HUES6 (cell line): ENCODE measurements around the gene PEBP1.

Experiments
- H3K27ac ChIP-seq: 2 replicates; pipeline ENCODE4 v1.7.0; 2013; ENCODE audit warnings: low read depth, mild to moderate bottlenecking, low read length, inconsistent platforms
- H3K27me3 ChIP-seq: 2 replicates; pipeline ENCODE4 v1.6.1; 2013; ENCODE audit warnings: low read length; ENCODE audit not compliant: control insufficient read depth, insufficient read depth
- H3K36me3 ChIP-seq: 2 replicates; pipeline ENCODE4 v1.6.1; 2013; ENCODE audit warnings: low read length; ENCODE audit not compliant: control insufficient read depth, insufficient read depth
- H3K4me1 ChIP-seq: 2 replicates; pipeline ENCODE4 v1.6.1; 2013; ENCODE audit warnings: low read length; ENCODE audit not compliant: control insufficient read depth, insufficient read depth
- H3K4me3 ChIP-seq: 2 replicates; pipeline ENCODE4 v1.5.1; 2013; ENCODE audit warnings: low read depth, low read length
- H3K9ac ChIP-seq: one replicate; pipeline ENCODE4 v1.6.1; 2013; ENCODE audit warnings: mild to moderate bottlenecking, low read length
- H3K9me3 ChIP-seq: 2 replicates; pipeline ENCODE4 v1.6.1; 2013; ENCODE audit warnings: low read depth, low read length; ENCODE audit not compliant: control insufficient read depth, insufficient read depth

PEBP1 gene

DNA sequence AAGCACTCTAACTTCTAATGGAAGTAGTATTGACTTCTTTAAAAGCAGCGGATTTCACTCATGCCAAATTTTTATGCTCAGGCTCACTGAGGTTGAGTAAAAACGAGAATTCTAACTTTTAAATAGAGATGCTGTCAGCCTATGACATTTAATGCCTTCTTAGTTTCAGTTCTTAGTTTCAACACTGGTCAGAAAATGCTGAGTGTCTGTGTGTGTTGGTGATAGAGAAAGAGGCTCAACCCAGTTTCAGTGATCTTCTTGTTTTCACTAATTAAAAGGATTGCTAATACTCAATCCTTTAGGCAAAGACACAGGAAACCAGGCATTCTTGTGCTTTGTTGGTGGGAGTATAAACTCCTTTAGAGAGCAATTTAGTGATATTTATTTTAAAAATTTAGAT, 31.0 kb downstream of the PEBP1 start:
- no peak overlapping the region for H3K4me3 ChIP-seq
- no peaks in the 10 kb centered on the region for H3K9me3 ChIP-seq
- H3K27ac ChIP-seq, result no peak overlapping the region
- H3K36me3 ChIP-seq, result peaks cover 3% of the 10 kb centered on the region; the same call in 1 of the 2 replicates
- peaks cover 4% of the 10 kb centered on the region for H3K4me1 ChIP-seq
- no peaks in the 10 kb centered on the region for H3K27me3 ChIP-seq
- H3K9ac ChIP-seq, result no peak overlapping the region

DNA sequence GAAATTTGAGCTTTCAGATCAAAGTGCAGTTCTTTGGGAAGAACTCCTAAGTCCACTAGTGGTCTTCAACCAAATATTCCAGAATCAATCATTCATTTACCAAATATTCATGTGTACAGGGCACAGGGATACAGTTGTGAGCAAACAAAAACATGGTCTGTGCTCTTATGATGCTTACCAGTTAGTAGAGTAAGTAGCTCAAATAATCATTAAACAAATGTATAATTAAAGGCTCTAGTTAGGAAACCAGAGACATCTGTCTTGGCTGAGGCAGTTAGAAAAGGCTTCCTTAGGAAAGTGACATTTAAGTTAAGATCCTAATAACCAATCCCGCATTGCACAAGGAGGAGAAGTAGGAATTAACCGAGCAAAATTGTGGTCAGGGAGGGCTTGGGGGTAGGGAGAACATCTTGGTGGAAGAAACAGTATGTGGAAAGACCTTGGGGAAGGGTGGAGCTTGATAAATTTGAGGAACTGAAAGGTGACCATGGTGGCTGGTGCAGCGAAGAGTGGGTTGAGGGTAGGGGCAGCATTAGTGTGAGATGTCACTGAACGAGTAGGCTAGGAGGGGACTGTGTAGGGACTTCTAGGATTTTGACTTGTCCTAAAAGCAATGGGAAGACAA, 40.0 kb downstream of the PEBP1 start:
- H3K4me3 ChIP-seq, result no peak overlapping the region
- no peaks in the 10 kb centered on the region for H3K27me3 ChIP-seq
- no peaks in the 10 kb centered on the region for H3K4me1 ChIP-seq
- H3K9me3 ChIP-seq, result no peaks in the 10 kb centered on the region
- peaks cover 9% of the 10 kb centered on the region for H3K36me3 ChIP-seq
- H3K27ac ChIP-seq, result no peak overlapping the region
- no peak overlapping the region for H3K9ac ChIP-seq

DNA sequence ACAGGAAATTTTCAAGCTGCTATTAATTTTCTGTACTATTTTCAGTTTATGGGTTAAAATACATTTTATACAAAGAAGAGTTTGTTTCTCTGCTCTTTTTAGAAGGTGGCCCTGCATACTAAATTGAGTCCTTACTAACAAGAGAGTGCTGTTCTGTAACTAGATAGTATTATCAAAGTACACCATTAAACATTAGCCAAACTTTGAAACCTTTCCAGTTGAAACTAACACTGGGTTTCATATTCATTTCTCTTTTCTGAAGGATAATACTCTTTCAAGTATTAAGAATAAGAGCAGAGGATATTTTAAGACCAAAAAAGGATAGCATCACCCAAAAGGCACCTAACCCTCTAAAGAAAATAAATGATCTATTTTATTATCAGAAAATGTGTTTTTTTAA, 47.2 kb downstream of the PEBP1 start:
- H3K36me3 ChIP-seq, result peaks cover 3% of the 10 kb centered on the region
- H3K27me3 ChIP-seq, result no peaks in the 10 kb centered on the region
- no peak overlapping the region for H3K4me3 ChIP-seq

DNA sequence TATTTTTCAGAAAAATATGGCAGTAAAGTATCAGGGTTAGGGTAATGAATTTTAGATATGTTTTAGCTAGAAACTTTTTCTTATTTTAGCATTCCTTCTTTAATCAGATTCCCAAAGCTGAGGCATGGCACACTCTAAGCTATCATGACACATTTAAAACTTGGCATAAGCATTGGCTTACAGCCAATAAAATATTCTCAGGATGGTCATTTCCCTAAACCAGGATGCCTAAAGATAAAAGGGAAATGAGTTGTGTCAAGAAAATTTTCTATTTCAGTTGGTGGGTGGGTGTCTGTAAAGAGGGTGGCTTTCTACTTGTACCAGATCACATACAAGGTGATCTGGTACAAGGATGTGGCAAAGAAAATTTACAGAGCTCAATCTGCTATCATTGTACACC, 47.8 kb downstream of the PEBP1 start:
- Histone ChIP-seq H3K27ac (no peak overlapping the region), H3K4me1 (no peaks in the 10 kb centered on the region), H3K36me3 (peaks cover 3% of the 10 kb centered on the region), H3K4me3 (no peak overlapping the region), H3K27me3 (no peaks in the 10 kb centered on the region), H3K9ac (no peak overlapping the region), H3K9me3 (no peaks in the 10 kb centered on the region)

More for the DNA sequence above, 47.2 kb downstream of the PEBP1 start:
- Histone ChIP-seq H3K4me1 (no peaks in the 10 kb centered on the region), H3K27ac (no peak overlapping the region), H3K9ac (no peak overlapping the region), H3K9me3 (no peaks in the 10 kb centered on the region)

DNA sequence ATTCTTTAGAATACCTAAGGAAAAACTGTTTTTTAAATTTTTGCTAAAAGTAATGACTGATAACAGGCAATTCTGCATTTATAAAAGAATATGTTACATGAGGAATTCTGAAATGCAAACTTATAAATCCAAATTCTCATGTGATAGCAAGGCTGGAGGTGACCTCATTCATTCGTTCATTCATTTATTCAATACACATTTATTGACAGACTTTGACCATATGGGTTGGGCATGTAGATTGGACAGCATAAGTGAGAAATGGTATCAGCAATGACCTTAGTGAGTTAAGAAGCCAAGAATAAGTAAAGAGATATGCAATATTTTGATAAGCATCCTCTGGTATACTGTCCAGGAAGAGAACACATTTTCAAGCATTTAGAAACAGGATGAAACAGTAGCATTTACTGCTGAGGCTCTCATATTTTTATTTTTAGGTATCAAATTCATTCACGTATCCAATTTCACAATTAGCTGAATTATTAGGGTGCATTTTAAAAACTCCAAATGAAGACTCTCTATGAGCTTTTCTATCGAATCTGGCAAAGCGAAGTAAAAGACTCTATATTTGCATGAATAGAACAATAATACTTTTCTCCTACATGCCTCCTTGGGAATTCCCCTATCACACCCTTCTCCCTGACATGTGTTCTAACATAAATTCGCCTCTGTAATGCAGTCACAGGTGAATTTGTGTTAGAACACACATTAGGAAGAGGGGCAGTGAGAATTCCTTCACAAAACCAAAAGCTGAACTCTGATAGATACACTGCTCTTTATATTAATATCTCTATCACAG, 49.9 kb downstream of the PEBP1 start:
- Histone ChIP-seq H3K4me3 (no peak overlapping the region), H3K9me3 (no peaks in the 10 kb centered on the region), H3K9ac (no peak overlapping the region), H3K27ac (no peak overlapping the region), H3K27me3 (no peaks in the 10 kb centered on the region), H3K4me1 (peaks cover 7% of the 10 kb centered on the region), H3K36me3 (no peaks in the 10 kb centered on the region)

DNA sequence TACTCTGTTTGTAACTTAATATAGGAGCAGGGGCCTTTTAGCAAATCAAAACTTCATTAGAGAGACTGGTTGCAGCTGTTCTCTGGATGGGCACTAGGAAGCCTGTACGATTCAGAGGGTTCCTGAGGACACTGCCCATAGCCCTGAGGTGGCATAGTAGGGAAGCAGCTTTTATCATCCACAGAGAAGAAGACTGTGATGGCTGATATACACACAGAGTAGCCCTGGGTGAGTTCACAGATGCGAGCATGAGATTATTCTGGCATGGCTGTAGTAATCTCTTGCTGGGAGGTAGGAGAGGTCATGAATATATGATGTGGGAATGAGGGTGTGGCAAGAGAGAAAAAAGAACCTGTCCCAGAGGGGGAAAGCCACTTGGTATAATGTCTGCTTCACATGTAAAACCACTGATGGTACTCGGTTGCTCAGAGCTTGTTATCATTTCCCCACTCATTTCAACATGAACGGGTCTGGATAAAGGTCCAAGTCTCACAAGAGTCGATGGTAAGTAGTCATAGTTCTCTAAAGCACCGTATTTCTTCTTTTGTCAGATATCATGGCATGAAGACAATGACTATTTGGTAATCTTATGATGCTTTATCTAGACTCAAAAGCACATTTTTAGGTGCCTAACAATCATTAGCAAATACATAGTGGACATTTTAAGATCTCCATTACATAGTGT, 52.0 kb downstream of the PEBP1 start:
- Histone ChIP-seq H3K36me3 (no peaks in the 10 kb centered on the region), H3K9me3 (no peaks in the 10 kb centered on the region), H3K4me3 (no peak overlapping the region), H3K27ac (no peak overlapping the region), H3K27me3 (no peaks in the 10 kb centered on the region), H3K4me1 (peaks cover 7% of the 10 kb centered on the region), H3K9ac (no peak overlapping the region)

DNA sequence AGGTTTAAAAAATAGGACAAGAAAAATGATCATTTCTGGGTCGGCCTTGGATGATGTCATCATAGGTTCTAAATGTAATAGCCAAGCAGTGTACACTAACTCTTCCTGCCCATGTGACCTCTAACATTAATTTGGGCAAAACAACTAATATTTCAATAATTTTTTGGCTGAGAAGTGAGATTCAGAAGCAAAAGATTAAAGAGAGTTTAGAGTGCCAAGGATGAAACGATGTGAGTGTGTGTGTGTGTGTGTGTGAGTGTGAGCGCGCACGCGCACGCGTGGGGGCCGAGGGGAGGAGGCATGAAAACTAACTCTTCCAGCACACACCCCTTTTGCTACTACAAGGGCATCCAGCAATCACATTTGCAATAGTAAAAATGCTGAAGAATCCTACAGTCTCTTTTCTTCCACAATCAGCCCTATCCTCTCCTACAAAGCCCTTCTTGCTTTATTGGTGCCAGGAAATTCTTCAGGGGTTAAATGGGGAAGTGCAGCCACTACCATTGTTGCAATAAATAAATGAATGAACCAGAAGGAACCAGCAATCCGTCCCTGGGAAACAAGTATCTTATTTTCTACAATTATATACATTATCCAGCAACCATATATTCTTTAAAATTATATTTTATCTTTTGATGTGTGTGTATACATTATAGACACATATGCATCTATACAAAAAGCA, 52.9 kb downstream of the PEBP1 start:
- Histone ChIP-seq H3K4me3 (no peak overlapping the region), H3K27ac (no peak overlapping the region), H3K4me1 (peaks cover 7% of the 10 kb centered on the region), H3K9ac (no peak overlapping the region), H3K9me3 (no peaks in the 10 kb centered on the region), H3K36me3 (no peaks in the 10 kb centered on the region), H3K27me3 (no peaks in the 10 kb centered on the region)

DNA sequence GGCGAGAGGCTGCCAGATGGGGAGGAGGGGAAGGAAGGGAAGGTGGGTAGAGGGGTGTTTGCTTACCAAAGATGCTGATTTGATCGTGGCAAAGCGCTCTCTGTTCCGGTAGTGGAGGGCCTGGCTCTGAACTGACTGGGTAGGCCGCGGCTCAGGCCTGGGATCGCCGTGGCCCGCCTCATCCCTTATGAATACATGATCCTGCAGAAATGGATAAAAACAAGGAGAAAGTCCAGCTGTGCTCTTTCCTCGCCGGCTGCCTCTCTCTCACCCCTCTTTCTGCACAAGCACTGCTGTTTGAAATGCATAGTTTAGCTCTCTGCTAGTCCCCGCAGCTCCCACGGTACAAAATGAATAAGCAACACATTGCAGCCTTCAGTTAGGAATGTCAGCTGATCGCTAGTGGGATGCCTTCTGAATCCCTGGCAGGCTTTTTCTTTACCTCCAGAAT, 53.8 kb downstream of the PEBP1 start:
- Histone ChIP-seq H3K4me3 (peak overlapping the region; percentile 43), H3K9me3 (no peaks in the 10 kb centered on the region), H3K27ac (no peak overlapping the region), H3K4me1 (peaks cover 11% of the 10 kb centered on the region), H3K27me3 (no peaks in the 10 kb centered on the region), H3K36me3 (no peaks in the 10 kb centered on the region), H3K9ac (no peak overlapping the region)

DNA sequence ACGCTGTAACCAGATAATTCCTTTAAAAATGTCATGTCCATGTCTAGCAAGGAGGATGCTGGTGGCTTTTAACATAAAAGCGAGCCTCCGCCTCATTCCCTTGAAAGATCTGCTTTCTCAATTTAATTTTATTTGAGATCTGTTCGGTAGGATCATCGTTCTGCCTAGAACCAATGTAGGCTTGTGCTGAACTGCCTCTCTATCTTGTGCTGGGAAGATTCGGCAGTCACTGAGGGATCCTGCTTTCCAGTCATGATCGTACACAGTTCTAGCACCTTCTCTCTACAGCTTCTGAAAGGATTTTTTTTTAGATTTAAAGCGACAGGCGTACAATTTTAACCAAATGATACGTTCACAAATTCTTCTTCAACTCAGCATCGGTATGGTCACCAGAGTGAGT, 54.3 kb downstream of the PEBP1 start:
- Histone ChIP-seq H3K9me3 (no peaks in the 10 kb centered on the region), H3K9ac (no peak overlapping the region), H3K27me3 (no peaks in the 10 kb centered on the region), H3K4me3 (no peak overlapping the region), H3K27ac (no peak overlapping the region), H3K4me1 (peaks cover 11% of the 10 kb centered on the region), H3K36me3 (no peaks in the 10 kb centered on the region)

DNA sequence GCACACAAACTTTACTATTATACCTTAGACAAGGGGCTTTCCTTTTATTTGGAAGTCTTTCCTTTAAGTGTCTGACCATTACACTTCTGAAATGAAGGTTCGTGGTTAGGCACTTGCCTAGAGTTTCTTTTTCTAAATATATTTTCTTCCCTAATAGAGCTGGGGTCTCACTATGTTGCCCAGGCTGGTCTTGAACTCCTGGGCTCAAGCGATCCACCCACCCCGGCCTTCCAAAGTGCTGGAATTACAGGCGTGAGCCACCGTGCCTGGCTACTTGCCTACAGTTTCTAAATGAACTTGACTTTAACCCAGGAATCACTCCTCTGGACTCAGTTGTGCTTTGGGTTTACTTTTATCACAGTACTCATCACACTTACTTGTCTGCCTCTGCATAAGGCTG, 57.6 kb downstream of the PEBP1 start:
- H3K36me3 ChIP-seq, result no peaks in the 10 kb centered on the region
- H3K9me3 ChIP-seq, result no peaks in the 10 kb centered on the region
- no peak overlapping the region for H3K9ac ChIP-seq
- no peaks in the 10 kb centered on the region for H3K27me3 ChIP-seq
- H3K4me1 ChIP-seq, result peaks cover 11% of the 10 kb centered on the region
- H3K27ac ChIP-seq, result no peak overlapping the region
- H3K4me3 ChIP-seq, result no peak overlapping the region
